ENCODE data around the gene ZSWIM9.

ZSWIM9 gene

DNA sequence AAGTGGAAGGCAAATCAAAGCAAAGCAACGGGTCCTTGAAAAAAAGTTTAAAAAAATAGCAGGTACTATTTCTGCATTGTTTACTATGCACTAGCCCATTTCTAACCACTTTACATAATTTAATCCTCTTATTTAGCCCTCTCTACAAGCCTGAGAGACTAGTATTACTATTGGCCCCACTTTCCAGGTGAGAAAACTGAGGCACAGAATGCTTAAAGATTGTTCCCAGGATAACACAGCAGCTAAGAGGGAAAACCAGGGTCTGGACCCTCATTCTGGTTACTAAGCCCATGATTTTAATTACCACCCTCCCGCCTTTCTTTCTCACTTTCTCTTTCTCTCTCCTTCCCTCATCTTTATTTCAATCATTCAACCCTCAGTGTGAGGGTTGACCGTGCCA is 5.7 kb downstream of the ZSWIM9 start:
- Histone ChIP-seq H3K27me3 (ENCODE audit: insufficient read depth, low read length, poor library complexity) (no peaks in the 10 kb centered on the region), H2BK120ac (ENCODE audit: low read depth, low read length) (no peak overlapping the region), H3K4me2 (ENCODE audit: low read length) (no peak overlapping the region), H3K18ac (ENCODE audit: low read length) (no peak overlapping the region), H2BK5ac (ENCODE audit: low read length) (no peak overlapping the region), H3K4me3 (ENCODE audit: low read length) (no peak overlapping the region), H3K4ac (ENCODE audit: low read depth, low read length) (no peak overlapping the region), H3K9ac (ENCODE audit: low read length) (no peak overlapping the region), H3K23ac (ENCODE audit: low read length) (no peak overlapping the region), H3K27ac (ENCODE audit: low read depth, low read length) (no peak overlapping the region), H3K56ac (ENCODE audit: low read length) (no peak overlapping the region), H4K5ac (ENCODE audit: low read length) (no peak overlapping the region), H3K4me1 (ENCODE audit: control insufficient read depth, low read depth, low read length) (no peaks in the 10 kb centered on the region), H4K8ac (ENCODE audit: low read depth, low read length) (no peak overlapping the region), H2BK15ac (replicated peaks; ENCODE audit: low read depth) (no peak overlapping the region), H3K79me2 (ENCODE audit: control insufficient read depth, insufficient read depth, low read length) (no peaks in the 10 kb centered on the region), H3K36me3 (ENCODE audit: control insufficient read depth, insufficient read depth, low read length) (peaks cover 2% of the 10 kb centered on the region), H3K79me1 (ENCODE audit: low read length) (peaks cover 3% of the 10 kb centered on the region), H2AK5ac (ENCODE audit: low read length) (no peak overlapping the region)
- no peak for DNase-seq
- WGBS (ENCODE audit: extremely low coverage, insufficient coverage, low lambda C conversion rate), result 100% methylated on average over 1 of the region's 3 CpGs

- Histone ChIP-seq H3K9ac (ENCODE audit: low read length) (no peak overlapping the region), H3K18ac (ENCODE audit: low read length) (no peak overlapping the region)
These were observed 11.0 kb downstream of the ZSWIM9 start for GRCh38 chr19:48181505-48181904.

GRCh38 chr19:48182434-48182833 is 12.0 kb downstream of the ZSWIM9 start:
- H3K27me3 ChIP-seq (ENCODE audit: insufficient read depth, low read length, poor library complexity), result no peaks in the 10 kb centered on the region
- no peak overlapping the region for H3K23ac ChIP-seq (ENCODE audit: low read length)
- H3K4me3 ChIP-seq (ENCODE audit: low read length), result no peak overlapping the region
- H3K27ac ChIP-seq (ENCODE audit: low read depth, low read length), result no peak overlapping the region
- no peak overlapping the region for H4K5ac ChIP-seq (ENCODE audit: low read length)
- H3K79me1 ChIP-seq (ENCODE audit: low read length), result no peaks in the 10 kb centered on the region
- no peaks in the 10 kb centered on the region for H3K36me3 ChIP-seq (ENCODE audit: control insufficient read depth, insufficient read depth, low read length)
- DNase-seq, result no peak
- no peak overlapping the region for H3K9ac ChIP-seq (ENCODE audit: low read length)
- no peak overlapping the region for H3K4me2 ChIP-seq (ENCODE audit: low read length)
- H3K79me2 ChIP-seq (ENCODE audit: control insufficient read depth, insufficient read depth, low read length), result no peaks in the 10 kb centered on the region
- no peak overlapping the region for H2BK5ac ChIP-seq (ENCODE audit: low read length)
- H2AK5ac ChIP-seq (ENCODE audit: low read length), result no peak overlapping the region
- no peak overlapping the region for H4K8ac ChIP-seq (ENCODE audit: low read depth, low read length)
- H2BK120ac ChIP-seq (ENCODE audit: low read depth, low read length), result no peak overlapping the region
- no peak overlapping the region for H2BK15ac ChIP-seq (replicated peaks; ENCODE audit: low read depth)
- no peak overlapping the region for H3K56ac ChIP-seq (ENCODE audit: low read length)
- H3K18ac ChIP-seq (ENCODE audit: low read length), result no peak overlapping the region
- WGBS (ENCODE audit: extremely low coverage, insufficient coverage, low lambda C conversion rate), result no CpG with 5 or more reads among the region's 38 CpGs
- no peak overlapping the region for H3K4ac ChIP-seq (ENCODE audit: low read depth, low read length)
- no peaks in the 10 kb centered on the region for H3K4me1 ChIP-seq (ENCODE audit: control insufficient read depth, low read depth, low read length)

More at GRCh38 chr19:48181505-48181904, 11.0 kb downstream of the ZSWIM9 start:
- H2BK5ac ChIP-seq (ENCODE audit: low read length), result no peak overlapping the region
- no peaks in the 10 kb centered on the region for H3K27me3 ChIP-seq (ENCODE audit: insufficient read depth, low read length, poor library complexity)
- no peak overlapping the region for H3K4me2 ChIP-seq (ENCODE audit: low read length)
- no peak overlapping the region for H2BK120ac ChIP-seq (ENCODE audit: low read depth, low read length)
- H3K4me1 ChIP-seq (ENCODE audit: control insufficient read depth, low read depth, low read length), result no peaks in the 10 kb centered on the region
- no peak overlapping the region for H4K5ac ChIP-seq (ENCODE audit: low read length)
- WGBS (ENCODE audit: extremely low coverage, insufficient coverage, low lambda C conversion rate), result no CpG with 5 or more reads among the region's 5 CpGs
- H2BK15ac ChIP-seq (replicated peaks; ENCODE audit: low read depth), result no peak overlapping the region
- DNase-seq, result no peak
- H4K8ac ChIP-seq (ENCODE audit: low read depth, low read length), result no peak overlapping the region
- no peak overlapping the region for H3K56ac ChIP-seq (ENCODE audit: low read length)
- H3K27ac ChIP-seq (ENCODE audit: low read depth, low read length), result no peak overlapping the region
- H3K4ac ChIP-seq (ENCODE audit: low read depth, low read length), result no peak overlapping the region
- no peaks in the 10 kb centered on the region for H3K36me3 ChIP-seq (ENCODE audit: control insufficient read depth, insufficient read depth, low read length)
- H3K4me3 ChIP-seq (ENCODE audit: low read length), result no peak overlapping the region
- no peaks in the 10 kb centered on the region for H3K79me1 ChIP-seq (ENCODE audit: low read length)
- H3K23ac ChIP-seq (ENCODE audit: low read length), result no peak overlapping the region
- H3K79me2 ChIP-seq (ENCODE audit: control insufficient read depth, insufficient read depth, low read length), result no peaks in the 10 kb centered on the region
- no peak overlapping the region for H2AK5ac ChIP-seq (ENCODE audit: low read length)

DNA sequence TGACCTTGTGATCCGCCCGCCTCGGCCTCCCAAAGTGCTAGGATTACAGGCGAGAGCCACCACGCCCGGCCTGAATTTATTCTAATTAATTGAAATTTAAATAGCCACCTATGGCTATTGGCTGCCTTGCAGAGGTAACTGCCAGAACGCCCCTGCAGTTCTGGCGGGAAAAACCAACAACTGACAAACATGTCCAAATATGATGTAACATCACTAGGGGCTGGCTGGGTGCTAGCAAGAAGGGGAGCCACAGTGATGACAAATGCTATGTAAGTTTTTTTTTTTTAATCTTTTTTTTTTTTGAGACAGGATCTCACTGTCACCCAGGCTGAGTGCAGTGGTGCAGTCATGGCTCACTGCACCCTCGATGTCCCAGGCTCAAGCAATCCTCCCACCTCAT is 12.9 kb downstream of the ZSWIM9 start:
- Histone ChIP-seq H3K4me1 (ENCODE audit: control insufficient read depth, low read depth, low read length) (no peaks in the 10 kb centered on the region), H3K56ac (ENCODE audit: low read length) (no peak overlapping the region), H2BK120ac (ENCODE audit: low read depth, low read length) (no peak overlapping the region), H2BK5ac (ENCODE audit: low read length) (no peak overlapping the region), H3K4ac (ENCODE audit: low read depth, low read length) (no peak overlapping the region), H3K9ac (ENCODE audit: low read length) (no peak overlapping the region), H3K36me3 (ENCODE audit: control insufficient read depth, insufficient read depth, low read length) (no peaks in the 10 kb centered on the region), H3K27ac (ENCODE audit: low read depth, low read length) (no peak overlapping the region), H3K27me3 (ENCODE audit: insufficient read depth, low read length, poor library complexity) (no peaks in the 10 kb centered on the region), H2BK15ac (replicated peaks; ENCODE audit: low read depth) (no peak overlapping the region), H3K79me2 (ENCODE audit: control insufficient read depth, insufficient read depth, low read length) (no peaks in the 10 kb centered on the region), H3K4me3 (ENCODE audit: low read length) (no peak overlapping the region), H4K8ac (ENCODE audit: low read depth, low read length) (no peak overlapping the region), H3K4me2 (ENCODE audit: low read length) (no peak overlapping the region), H3K23ac (ENCODE audit: low read length) (no peak overlapping the region), H2AK5ac (ENCODE audit: low read length) (no peak overlapping the region), H4K5ac (ENCODE audit: low read length) (no peak overlapping the region), H3K18ac (ENCODE audit: low read length) (no peak overlapping the region), H3K79me1 (ENCODE audit: low read length) (no peaks in the 10 kb centered on the region)
- WGBS (ENCODE audit: extremely low coverage, insufficient coverage, low lambda C conversion rate), result no CpG with 5 or more reads among the region's 9 CpGs
- no peak for DNase-seq

GRCh38 chr19:48186015-48186414 is 15.5 kb downstream of the ZSWIM9 start:
- no peak overlapping the region for H2AK5ac ChIP-seq (ENCODE audit: low read length)
- H2BK5ac ChIP-seq (ENCODE audit: low read length), result no peak overlapping the region
- no peak overlapping the region for H3K27ac ChIP-seq (ENCODE audit: low read depth, low read length)
- no peak for DNase-seq
- H4K5ac ChIP-seq (ENCODE audit: low read length), result no peak overlapping the region
- H3K4me2 ChIP-seq (ENCODE audit: low read length), result no peak overlapping the region
- no peak overlapping the region for H3K4me3 ChIP-seq (ENCODE audit: low read length)
- H3K4me1 ChIP-seq (ENCODE audit: control insufficient read depth, low read depth, low read length), result no peaks in the 10 kb centered on the region
- H3K56ac ChIP-seq (ENCODE audit: low read length), result no peak overlapping the region
- H2BK120ac ChIP-seq (ENCODE audit: low read depth, low read length), result no peak overlapping the region
- no peak overlapping the region for H2BK15ac ChIP-seq (replicated peaks; ENCODE audit: low read depth)
- no peak overlapping the region for H3K18ac ChIP-seq (ENCODE audit: low read length)
- no peaks in the 10 kb centered on the region for H3K79me2 ChIP-seq (ENCODE audit: control insufficient read depth, insufficient read depth, low read length)
- H3K4ac ChIP-seq (ENCODE audit: low read depth, low read length), result no peak overlapping the region
- WGBS (ENCODE audit: extremely low coverage, insufficient coverage, low lambda C conversion rate), result no CpG with 5 or more reads among the region's 5 CpGs
- H3K9ac ChIP-seq (ENCODE audit: low read length), result no peak overlapping the region
- no peaks in the 10 kb centered on the region for H3K79me1 ChIP-seq (ENCODE audit: low read length)
- no peak overlapping the region for H4K8ac ChIP-seq (ENCODE audit: low read depth, low read length)
- no peaks in the 10 kb centered on the region for H3K36me3 ChIP-seq (ENCODE audit: control insufficient read depth, insufficient read depth, low read length)
- H3K27me3 ChIP-seq (ENCODE audit: insufficient read depth, low read length, poor library complexity), result no peaks in the 10 kb centered on the region
- no peak overlapping the region for H3K23ac ChIP-seq (ENCODE audit: low read length)

GRCh38 chr19:48186541-48186991 is 16.1 kb downstream of the ZSWIM9 start:
- Histone ChIP-seq H3K18ac (ENCODE audit: low read length) (no peak overlapping the region), H3K9ac (ENCODE audit: low read length) (no peak overlapping the region), H3K4me3 (ENCODE audit: low read length) (no peak overlapping the region), H3K4me1 (ENCODE audit: control insufficient read depth, low read depth, low read length) (no peaks in the 10 kb centered on the region), H2BK15ac (replicated peaks; ENCODE audit: low read depth) (no peak overlapping the region), H3K36me3 (ENCODE audit: control insufficient read depth, insufficient read depth, low read length) (no peaks in the 10 kb centered on the region), H3K79me1 (ENCODE audit: low read length) (no peaks in the 10 kb centered on the region), H4K8ac (ENCODE audit: low read depth, low read length) (no peak overlapping the region), H3K4ac (ENCODE audit: low read depth, low read length) (no peak overlapping the region), H3K23ac (ENCODE audit: low read length) (no peak overlapping the region), H2AK5ac (ENCODE audit: low read length) (no peak overlapping the region), H3K27ac (ENCODE audit: low read depth, low read length) (no peak overlapping the region), H3K79me2 (ENCODE audit: control insufficient read depth, insufficient read depth, low read length) (no peaks in the 10 kb centered on the region), H2BK120ac (ENCODE audit: low read depth, low read length) (no peak overlapping the region), H3K56ac (ENCODE audit: low read length) (no peak overlapping the region), H3K4me2 (ENCODE audit: low read length) (no peak overlapping the region), H4K5ac (ENCODE audit: low read length) (no peak overlapping the region), H2BK5ac (ENCODE audit: low read length) (no peak overlapping the region), H3K27me3 (ENCODE audit: insufficient read depth, low read length, poor library complexity) (no peaks in the 10 kb centered on the region)
- WGBS (ENCODE audit: extremely low coverage, insufficient coverage, low lambda C conversion rate), result no CpG with 5 or more reads among the region's 8 CpGs
- no peak for DNase-seq

Data from mesendoderm (in vitro differentiated cells).